CD4-positive, alpha-beta T cell treated with Interleukin-4 for 4 hours (primary cell): ENCODE measurements around the gene TAAR5.
"Not testable (repeated sequence)": the region's sequence is repeated elsewhere in the genome, so short reads cannot be mapped to it uniquely, and the experiment has no call there.

Experiments
- DNase-seq: peaks from one replicate; pipeline ENCODE4 v3.0.0-alpha.2; 2020

Gene TAAR5

GRCh38 chr6:132569170-132569569, 20.4 kb downstream of the TAAR5 start:
- DNase-seq = no peak

GRCh38 chr6:132568611-132569010, 20.9 kb downstream of the TAAR5 start:
- no peak for DNase-seq

GRCh38 chr6:132567566-132567965, 22.0 kb downstream of the TAAR5 start:
- no peak for DNase-seq

GRCh38 chr6:132566404-132566803, 23.1 kb downstream of the TAAR5 start:
- DNase-seq = no peak

GRCh38 chr6:132560087-132560486, 29.5 kb downstream of the TAAR5 start:
- DNase-seq = not testable (repeated sequence)

GRCh38 chr6:132552372-132552771, 37.2 kb downstream of the TAAR5 start, which contains the start of gene TAAR8:
TAAR8 (plus strand) TSS chr6:132552672; CDS start chr6:132552693, 21 bp downstream.
- DNase-seq = no peak

GRCh38 chr6:132551214-132551613, 38.3 kb downstream of the TAAR5 start:
- DNase-seq = no peak

GRCh38 chr6:132548746-132549463, 40.6 kb downstream of the TAAR5 start:
- DNase-seq = no peak

- no peak for DNase-seq
These were observed 44.7 kb downstream of the TAAR5 start for GRCh38 chr6:132544826-132545225.
